Nasal cavity respiratory epithelium epithelial cell of viscerocranial mucosa (primary cell): ENCODE data around the gene E4F1. TPM values are rescaled to one million over a fixed set of nuclear protein-coding genes. Genes with fewer than 3 reads are reported as not detected.

Experiments used
- total RNA-seq: library from RNA; depleted of rRNA; stranded (reverse); fragments of >200 nt; gene quantifications from 2 replicates; pipeline ENCODE4 v1.2.3, GENCODE V29; 2014

Gene E4F1, protein sequence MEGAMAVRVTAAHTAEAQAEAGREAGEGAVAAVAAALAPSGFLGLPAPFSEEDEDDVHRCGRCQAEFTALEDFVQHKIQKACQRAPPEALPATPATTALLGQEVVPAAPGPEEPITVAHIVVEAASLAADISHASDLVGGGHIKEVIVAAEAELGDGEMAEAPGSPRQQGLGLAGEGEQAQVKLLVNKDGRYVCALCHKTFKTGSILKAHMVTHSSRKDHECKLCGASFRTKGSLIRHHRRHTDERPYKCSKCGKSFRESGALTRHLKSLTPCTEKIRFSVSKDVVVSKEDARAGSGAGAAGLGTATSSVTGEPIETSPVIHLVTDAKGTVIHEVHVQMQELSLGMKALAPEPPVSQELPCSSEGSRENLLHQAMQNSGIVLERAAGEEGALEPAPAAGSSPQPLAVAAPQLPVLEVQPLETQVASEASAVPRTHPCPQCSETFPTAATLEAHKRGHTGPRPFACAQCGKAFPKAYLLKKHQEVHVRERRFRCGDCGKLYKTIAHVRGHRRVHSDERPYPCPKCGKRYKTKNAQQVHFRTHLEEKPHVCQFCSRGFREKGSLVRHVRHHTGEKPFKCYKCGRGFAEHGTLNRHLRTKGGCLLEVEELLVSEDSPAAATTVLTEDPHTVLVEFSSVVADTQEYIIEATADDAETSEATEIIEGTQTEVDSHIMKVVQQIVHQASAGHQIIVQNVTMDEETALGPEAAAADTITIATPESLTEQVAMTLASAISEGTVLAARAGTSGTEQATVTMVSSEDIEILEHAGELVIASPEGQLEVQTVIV
- total RNA-seq = 24.9 and 28.6 TPM in 2 replicates

DNA sequence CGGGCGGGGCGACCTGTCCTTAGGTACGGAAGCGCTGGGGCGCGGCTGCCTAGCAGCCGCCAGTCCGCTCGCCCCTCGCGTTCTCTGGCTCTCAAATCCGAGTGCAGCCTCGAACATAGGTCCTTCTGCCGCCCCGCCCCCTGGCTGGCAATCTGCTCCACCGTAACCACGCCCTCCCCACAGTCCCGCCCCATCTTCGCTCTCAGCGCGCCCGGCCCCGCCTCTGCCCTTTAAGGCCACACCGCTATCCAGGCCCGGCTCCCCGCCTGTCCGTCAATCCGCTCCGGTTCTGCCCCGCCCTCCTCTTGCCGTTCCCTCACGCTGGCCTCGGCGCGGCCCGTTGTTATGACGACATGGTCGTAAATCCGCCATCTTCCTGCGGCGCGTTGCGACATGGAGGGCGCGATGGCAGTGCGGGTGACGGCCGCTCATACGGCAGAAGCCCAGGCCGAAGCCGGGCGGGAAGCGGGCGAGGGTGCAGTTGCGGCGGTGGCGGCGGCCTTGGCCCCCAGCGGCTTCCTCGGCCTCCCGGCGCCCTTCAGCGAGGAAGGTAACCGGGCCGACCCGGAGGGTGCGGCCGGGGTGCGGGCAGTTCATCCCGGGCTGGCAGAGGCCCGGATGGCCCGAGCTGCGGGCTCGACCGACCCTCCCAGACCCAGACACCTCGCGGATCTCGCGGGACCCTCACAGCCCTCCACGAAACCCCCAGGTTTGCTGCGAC, at the start of gene E4F1:
TSS of gene E4F1 (plus strand) at position 371 of the 721 bp plus-strand sequence. CDS start at position 394, 23 bp downstream.

DNA sequence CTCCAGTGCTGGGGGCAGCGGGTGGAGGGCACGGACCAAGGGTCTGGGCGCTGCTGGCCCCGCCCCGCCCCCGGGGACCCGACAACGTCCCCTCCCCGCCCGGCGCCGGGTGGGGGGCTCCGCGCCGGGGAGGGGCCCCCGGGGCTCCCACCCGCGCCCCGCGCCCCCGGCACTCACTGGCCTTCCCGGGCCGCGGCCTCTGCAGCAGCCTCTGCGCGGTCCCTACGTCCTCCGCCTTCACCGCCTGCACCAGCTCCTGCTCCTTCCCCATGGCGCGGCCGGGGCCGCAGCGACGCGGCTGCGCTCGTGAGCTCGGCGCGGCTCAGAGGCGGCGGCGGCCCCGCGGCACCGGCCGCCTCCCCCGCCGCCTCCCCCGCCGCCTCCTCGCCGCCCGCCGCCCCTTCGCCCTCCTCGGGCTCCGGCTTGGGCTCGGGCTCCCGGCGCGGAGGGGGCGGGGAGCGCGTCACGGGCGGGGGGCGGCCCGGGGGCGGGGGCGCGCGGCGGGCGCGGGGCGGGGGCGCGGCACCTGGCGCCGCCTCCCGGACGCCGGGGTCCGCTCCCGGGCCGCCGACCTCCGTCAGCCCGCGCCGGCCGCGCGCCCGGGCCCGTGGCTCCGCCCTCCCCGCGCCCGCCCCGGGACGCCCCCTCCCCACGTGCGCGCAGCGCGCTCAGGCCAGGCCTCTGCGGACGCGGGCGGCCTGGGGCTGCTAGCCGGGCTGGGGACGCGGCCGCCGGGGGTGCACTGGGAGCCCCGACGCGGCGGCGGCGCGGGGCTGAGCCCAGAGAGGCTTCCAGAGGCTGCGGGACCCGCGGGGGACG, 27.0 kb upstream of the E4F1 start, which contains the start of gene CASKIN1:
TSS of gene CASKIN1 (minus strand) at position 444 of the 819 bp plus-strand sequence. CDS start at position 271, 173 bp downstream.

DNA sequence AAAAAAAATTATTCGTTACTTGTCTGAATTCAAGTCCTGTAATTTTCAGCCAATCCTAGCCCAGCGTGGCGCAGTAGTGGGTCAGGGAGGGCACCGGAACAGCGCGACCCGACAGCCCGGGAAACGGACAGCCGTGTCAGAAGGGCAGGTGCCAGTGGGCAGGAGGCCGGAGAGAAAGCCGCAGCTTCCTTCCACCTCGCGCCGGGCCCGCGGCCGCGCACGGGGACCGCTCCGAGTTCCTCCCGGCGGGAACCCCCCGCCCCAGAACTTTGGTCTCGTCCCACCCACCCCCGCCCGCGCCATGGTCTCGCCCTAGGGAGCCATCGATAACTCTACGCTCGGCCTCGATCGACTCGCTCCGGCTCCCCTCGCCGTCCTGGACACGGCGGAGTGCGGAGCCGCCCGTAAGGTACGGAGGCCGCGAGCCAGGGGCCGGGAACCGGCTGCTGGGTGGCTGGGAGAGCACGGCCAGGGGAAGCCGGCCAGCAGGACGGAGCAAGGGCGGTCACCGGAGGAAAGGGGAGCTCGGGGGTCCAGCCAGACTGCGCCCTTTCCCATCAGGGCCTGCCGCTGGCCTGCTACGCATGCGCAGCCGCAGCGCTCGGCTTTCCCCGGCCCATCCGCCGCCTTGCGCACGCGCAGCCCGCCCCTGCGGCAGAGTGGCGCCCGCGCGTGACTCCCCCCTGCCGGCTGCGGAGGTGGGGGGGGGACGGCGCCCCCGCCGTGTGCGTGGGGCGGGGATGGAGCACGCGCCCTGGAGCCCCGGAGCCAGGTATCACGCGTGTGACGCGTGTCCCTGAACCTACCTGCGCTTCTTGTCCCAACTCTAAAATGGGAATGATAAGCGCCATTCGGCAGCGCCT, 18.1 kb upstream of the E4F1 start, which contains the start of gene MLST8:
TSS of gene MLST8 (plus strand) at position 351 of the 863 bp plus-strand sequence. CDS start 632 bp downstream, outside the sequence.

DNA sequence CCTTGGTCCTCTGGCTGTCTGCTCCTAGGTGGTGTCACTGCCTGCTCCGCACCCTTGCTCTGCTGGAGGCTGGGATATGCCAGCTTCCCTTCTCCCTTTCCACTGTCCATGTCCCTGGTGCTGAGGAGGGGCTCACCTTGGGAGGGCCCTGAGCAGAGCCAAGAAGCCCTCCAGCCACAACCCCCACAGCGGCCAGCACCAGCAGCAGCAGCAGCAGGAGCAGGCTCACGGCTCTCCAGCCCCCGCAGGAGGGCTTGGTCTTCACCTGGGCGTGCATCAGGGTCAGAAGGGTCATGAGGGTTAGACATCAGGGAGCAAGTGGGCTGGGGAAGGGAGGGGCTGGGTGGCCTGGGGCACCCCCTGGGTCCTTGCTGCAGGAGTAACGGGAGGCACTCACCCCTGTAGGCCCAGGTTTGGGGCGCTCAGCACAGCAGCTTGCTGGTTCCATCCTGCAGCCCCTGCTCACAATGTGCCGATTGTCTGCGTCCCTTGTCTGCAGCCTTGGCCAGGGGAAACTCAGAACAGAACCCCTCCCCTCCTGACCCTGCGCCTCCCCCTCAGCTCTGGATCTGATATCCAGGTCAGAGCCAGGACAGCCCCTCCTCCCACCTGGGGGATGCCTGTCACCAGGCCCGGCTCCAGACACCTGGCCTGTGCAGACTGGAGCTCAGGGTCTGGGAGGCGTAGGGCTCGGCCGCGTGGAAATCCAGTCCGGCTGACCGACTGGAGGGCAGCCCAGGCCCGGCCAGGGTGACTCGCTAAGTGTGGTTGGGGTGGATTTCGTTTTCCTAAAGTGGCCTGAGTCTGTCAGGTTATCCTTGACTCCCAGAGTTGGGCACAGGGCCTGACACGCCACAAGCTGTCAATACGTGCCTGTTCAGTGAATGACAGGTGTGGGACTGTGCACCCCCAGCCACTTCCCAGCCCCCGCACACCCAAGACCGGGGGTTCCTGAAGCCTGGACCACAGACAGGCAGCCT, 12.7 kb upstream of the E4F1 start, which contains the start of gene BRICD5:
TSS of gene BRICD5 (minus strand) at position 478 of the 980 bp plus-strand sequence. CDS start at position 448, 30 bp downstream.

DNA sequence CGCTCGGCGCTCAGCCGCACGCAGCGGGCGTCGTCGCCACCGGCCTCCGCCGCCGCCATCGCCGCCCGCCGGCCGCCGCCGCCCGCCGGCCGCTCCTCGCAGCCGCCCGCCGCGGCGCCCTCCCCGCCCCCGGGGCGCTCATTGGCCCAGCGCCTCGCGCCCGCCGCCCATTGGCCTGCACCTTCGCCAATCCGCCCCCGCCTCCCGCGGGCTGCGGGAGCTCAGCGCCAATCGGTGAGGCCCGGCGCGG, 8.7 kb upstream of the E4F1 start, which contains the start of gene PGP:
TSS of gene PGP (minus strand) at position 122 of the 250 bp plus-strand sequence. CDS start at position 59, 63 bp downstream.

DNA sequence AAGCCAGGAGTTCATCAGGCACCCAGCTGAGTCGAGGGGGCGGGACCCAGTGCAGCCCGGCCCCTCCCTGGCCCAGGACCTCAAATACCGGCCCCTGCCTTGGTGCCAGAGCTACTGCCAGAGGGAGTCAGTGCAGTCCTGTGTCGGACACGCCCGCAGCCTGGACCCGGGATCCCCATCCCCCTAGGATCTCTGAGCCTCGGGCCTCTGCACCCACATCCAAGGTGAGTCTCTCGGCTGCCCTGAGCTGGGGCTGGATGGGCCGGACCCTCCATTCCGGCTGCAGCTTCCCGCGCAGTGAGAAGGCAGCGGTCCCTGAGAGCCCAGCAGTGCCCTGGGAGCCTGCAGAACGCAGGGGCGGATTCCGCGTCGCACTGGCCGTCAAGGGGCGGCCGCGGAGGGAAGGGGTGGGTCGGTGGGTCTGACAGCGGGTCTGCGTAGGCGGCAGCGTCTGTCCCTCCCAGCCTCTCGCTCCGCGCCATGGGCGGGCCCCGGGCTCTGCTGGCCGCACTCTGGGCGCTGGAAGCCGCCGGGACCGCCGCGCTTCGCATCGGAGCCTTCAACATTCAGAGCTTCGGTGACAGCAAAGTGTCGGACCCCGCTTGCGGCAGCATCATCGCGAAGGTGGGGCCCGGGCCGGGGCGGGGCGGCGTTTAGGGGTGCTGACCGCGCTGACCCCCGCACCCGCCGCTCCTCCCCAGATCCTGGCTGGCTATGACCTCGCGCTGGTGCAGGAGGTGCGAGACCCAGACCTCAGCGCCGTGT, 13.1 kb downstream of the E4F1 start, which contains the start of gene DNASE1L2:
TSS of gene DNASE1L2 (plus strand) at position 108 of the 765 bp plus-strand sequence. CDS start at position 481, 373 bp downstream.

DNA sequence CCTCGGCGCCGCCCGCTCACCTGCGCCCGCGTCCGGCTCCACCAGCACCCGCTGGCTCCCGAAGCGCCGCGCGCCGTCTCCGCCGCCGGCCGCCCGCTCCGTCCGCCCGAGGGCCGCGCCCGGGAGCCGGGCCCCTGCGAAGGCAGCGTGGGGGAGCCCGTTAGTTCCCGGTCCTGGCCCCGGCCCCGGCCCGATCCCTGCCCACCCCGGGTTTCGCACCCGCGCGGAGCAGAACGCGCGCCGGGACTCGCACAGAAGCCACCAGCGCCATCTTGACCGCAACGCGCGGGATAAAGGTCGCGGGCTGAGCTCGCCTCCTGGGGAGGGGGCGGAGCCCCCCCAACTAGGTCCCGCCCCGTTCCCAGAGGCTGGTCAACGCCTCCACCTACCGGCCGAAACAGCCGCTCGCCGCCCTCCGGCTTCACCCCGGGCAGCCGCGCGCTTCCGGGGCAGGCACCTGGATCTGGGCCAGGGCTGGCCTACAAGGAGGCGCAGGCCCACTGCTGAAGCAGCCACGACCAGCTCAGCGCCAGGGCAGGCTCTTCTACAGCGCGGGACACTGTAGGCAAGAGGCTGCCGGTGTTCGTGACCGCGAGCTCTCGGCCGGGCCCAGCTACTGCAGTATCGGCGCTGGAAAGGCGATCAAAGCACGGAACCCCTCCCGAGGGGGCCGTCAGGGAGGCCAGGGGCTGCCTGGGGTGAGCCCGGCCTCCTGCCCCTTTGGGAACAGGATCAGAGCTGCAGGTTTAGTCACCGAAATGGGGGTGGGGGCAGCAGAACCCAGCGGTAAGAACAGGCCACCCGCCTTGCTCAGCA, 28.1 kb downstream of the E4F1 start, which contains the start of gene ECI1:
TSS of gene ECI1 (minus strand) at position 292 of the 816 bp plus-strand sequence. CDS start at position 271, 21 bp downstream.

DNA sequence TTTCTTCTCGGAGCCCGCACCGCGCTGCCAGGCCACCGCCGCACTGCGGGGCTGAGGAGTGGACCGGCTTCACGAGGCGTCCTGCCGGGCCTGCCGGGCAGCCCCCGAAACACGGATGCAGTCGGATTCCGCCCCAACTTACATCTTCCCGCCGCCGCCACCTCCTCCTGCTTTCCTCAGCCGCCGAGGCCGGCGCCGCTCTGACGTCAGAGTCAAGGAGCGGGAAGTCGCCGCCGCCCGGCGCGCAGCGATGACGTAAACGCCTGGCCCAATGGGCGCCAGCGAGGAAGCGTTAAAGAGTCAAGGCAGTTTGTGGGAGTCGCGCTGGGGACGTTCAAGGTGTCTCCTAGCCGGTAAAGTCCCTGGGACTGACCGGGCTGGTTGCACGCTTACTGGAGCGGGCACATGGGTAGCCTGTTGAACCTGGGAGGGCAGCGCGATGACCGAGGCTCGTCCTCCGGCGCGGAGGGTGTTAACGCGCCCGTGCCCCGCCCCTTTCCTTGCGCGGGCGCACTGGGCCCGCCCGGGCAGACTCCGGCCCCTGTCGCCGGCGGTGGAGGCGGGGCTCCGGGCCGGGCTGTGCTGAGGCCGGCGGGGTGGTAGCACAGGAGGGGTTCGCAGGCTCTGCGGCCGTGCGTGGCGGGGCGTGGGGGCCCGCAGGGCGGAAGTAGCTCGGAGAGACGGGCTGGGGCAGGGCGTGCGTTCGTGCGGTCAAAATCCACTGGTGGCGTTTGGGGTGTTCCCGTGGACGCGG, 44.7 kb downstream of the E4F1 start, which contains the start of gene RNPS1:
TSS of gene RNPS1 (minus strand) at position 214 of the 754 bp plus-strand sequence. CDS start 3,483 bp downstream, outside the sequence.

Other genes starting within 250 kb of the E4F1 start
- gene NOXO1, start 242.1 kb upstream of the E4F1 start, total RNA-seq = 0.28 and 1.7 TPM in 2 replicates
- 9.0 and 14.0 TPM in 2 replicates for gene GFER, start 239.4 kb upstream of the E4F1 start, total RNA-seq
- gene SYNGR3, start 233.6 kb upstream of the E4F1 start, total RNA-seq = 1.1 and 4.4 TPM in 2 replicates
- 47.8 and 68.7 TPM in 2 replicates for gene ZNF598, start 213.8 kb upstream of the E4F1 start, total RNA-seq
- gene NPW, start 203.8 kb upstream of the E4F1 start, total RNA-seq = under 0.01 TPM in 1 of 2 replicates, not detected in the other
- gene NHERF2, start 196.7 kb upstream of the E4F1 start, total RNA-seq = 10.3 and 19.8 TPM in 2 replicates
- 17.4 and 21.2 TPM in 2 replicates for gene NTHL1, start 175.8 kb upstream of the E4F1 start, total RNA-seq
- 19.8 and 53.7 TPM in 2 replicates for gene TSC2, start 175.6 kb upstream of the E4F1 start, total RNA-seq
- gene PKD1, start 87.7 kb upstream of the E4F1 start, total RNA-seq = 89.5 and 226 TPM in 2 replicates
- 0.28 and 0.34 TPM in 2 replicates for gene RAB26, start 75.0 kb upstream of the E4F1 start, total RNA-seq
- 57.1 and 81.6 TPM in 2 replicates for gene TRAF7, start 67.8 kb upstream of the E4F1 start, total RNA-seq
- 0.34 and 1.6 TPM in 2 replicates for gene CASKIN1, start 27.0 kb upstream of the E4F1 start, total RNA-seq
- 23.9 and 25.3 TPM in 2 replicates for gene MLST8, start 18.1 kb upstream of the E4F1 start, total RNA-seq
- 1.0 and 2.1 TPM in 2 replicates for gene BRICD5, start 12.7 kb upstream of the E4F1 start, total RNA-seq
- 7.2 and 8.0 TPM in 2 replicates for gene PGP, start 8.8 kb upstream of the E4F1 start, total RNA-seq
- gene DNASE1L2, start 12.9 kb downstream of the E4F1 start, total RNA-seq = 0.34 and 1.00 TPM in 2 replicates
- 36.4 and 170 TPM in 2 replicates for gene ECI1, start 28.0 kb downstream of the E4F1 start, total RNA-seq
- 80.3 and 114 TPM in 2 replicates for gene RNPS1, start 44.5 kb downstream of the E4F1 start, total RNA-seq
- 0.64 and 0.68 TPM in 2 replicates for gene ABCA3, start 117.1 kb downstream of the E4F1 start, total RNA-seq
- 3.1 and 5.5 TPM in 2 replicates for gene CCNF, start 205.9 kb downstream of the E4F1 start, total RNA-seq
- 1.00 and 1.0 TPM in 2 replicates for gene TEDC2, start 236.5 kb downstream of the E4F1 start, total RNA-seq
- 0.21 TPM in 1 of 2 replicates, not detected in the other for gene NTN3, start 247.7 kb downstream of the E4F1 start, total RNA-seq